Measurements from ENCODE around the gene PPFIBP2.

The PPFIBP2 gene

GRCh38 chr11:7513234-7514098 is at the start of gene PPFIBP2:
Gene PPFIBP2 (plus strand): TSS chr11:7513999. CDS start chr11:7549476, 35,477 bp downstream.
- DNase-seq (ENCODE audit: low read depth in 1 of 2, low spot score in 1 of 2): peak; percentile 71 to 83

- no peak for DNase-seq (ENCODE audit: low read depth in 1 of 2, low spot score in 1 of 2)
Measured at GRCh38 chr11:7467652-7468051, 46.1 kb upstream of the PPFIBP2 start.

GRCh38 chr11:7469351-7469865 is 44.4 kb upstream of the PPFIBP2 start:
- DNase-seq (ENCODE audit: low read depth in 1 of 2, low spot score in 1 of 2): no peak

GRCh38 chr11:7471071-7471470 is 42.7 kb upstream of the PPFIBP2 start:
- DNase-seq (ENCODE audit: low read depth in 1 of 2, low spot score in 1 of 2): no peak

- no peak for DNase-seq (ENCODE audit: low read depth in 1 of 2, low spot score in 1 of 2)
Measured at GRCh38 chr11:7473717-7474116, 40.1 kb upstream of the PPFIBP2 start.

- no peak for DNase-seq (ENCODE audit: low read depth in 1 of 2, low spot score in 1 of 2)
Measured at GRCh38 chr11:7480113-7480512, 33.7 kb upstream of the PPFIBP2 start.

GRCh38 chr11:7484131-7484530 is 29.7 kb upstream of the PPFIBP2 start:
- DNase-seq (ENCODE audit: low read depth in 1 of 2, low spot score in 1 of 2): no peak

GRCh38 chr11:7484645-7485044 is 29.2 kb upstream of the PPFIBP2 start:
- no peak for DNase-seq (ENCODE audit: low read depth in 1 of 2, low spot score in 1 of 2)

- no peak for DNase-seq (ENCODE audit: low read depth in 1 of 2, low spot score in 1 of 2)
Measured at GRCh38 chr11:7485186-7486097, 28.4 kb upstream of the PPFIBP2 start, which contains the start of gene OLFML1. Gene OLFML1 (plus strand): TSS chr11:7485506. CDS start chr11:7485876, 370 bp downstream.

GRCh38 chr11:7486098-7486780 is 27.6 kb upstream of the PPFIBP2 start:
- DNase-seq (ENCODE audit: low read depth in 1 of 2, low spot score in 1 of 2): no peak

- DNase-seq (ENCODE audit: low read depth in 1 of 2, low spot score in 1 of 2): no peak
Measured at GRCh38 chr11:7486781-7487140, 27.0 kb upstream of the PPFIBP2 start.

- DNase-seq (ENCODE audit: low read depth in 1 of 2, low spot score in 1 of 2): no peak
Measured at GRCh38 chr11:7487360-7487759, 26.4 kb upstream of the PPFIBP2 start.

GRCh38 chr11:7488681-7489080 is 25.1 kb upstream of the PPFIBP2 start:
- no peak for DNase-seq (ENCODE audit: low read depth in 1 of 2, low spot score in 1 of 2)

- DNase-seq (ENCODE audit: low read depth in 1 of 2, low spot score in 1 of 2): no peak
Measured at GRCh38 chr11:7489376-7489775, 24.4 kb upstream of the PPFIBP2 start.

- no peak for DNase-seq (ENCODE audit: low read depth in 1 of 2, low spot score in 1 of 2)
Measured at GRCh38 chr11:7490054-7490453, 23.7 kb upstream of the PPFIBP2 start.

GRCh38 chr11:7490535-7490934 is 23.3 kb upstream of the PPFIBP2 start:
- no peak for DNase-seq (ENCODE audit: low read depth in 1 of 2, low spot score in 1 of 2)

GRCh38 chr11:7492253-7492652 is 21.5 kb upstream of the PPFIBP2 start:
- no peak for DNase-seq (ENCODE audit: low read depth in 1 of 2, low spot score in 1 of 2)

GRCh38 chr11:7493670-7494069 is 20.1 kb upstream of the PPFIBP2 start:
- DNase-seq (ENCODE audit: low read depth in 1 of 2, low spot score in 1 of 2): no peak

GRCh38 chr11:7494086-7494745 is 19.6 kb upstream of the PPFIBP2 start:
- DNase-seq (ENCODE audit: low read depth in 1 of 2, low spot score in 1 of 2): no peak

GRCh38 chr11:7495882-7496551 is 17.8 kb upstream of the PPFIBP2 start:
- DNase-seq (ENCODE audit: low read depth in 1 of 2, low spot score in 1 of 2): no peak

Measured in stimulated activated CD4-positive, alpha-beta T cell treated with anti-CD3 and anti-CD28 coated beads, Interleukin-15, amount 100 ng/mL, for 1 hour (primary cell).